A549 (cell line): ENCODE data around the gene RHOBTB1. TPM values are rescaled to one million over a fixed set of nuclear protein-coding genes. Genes with fewer than 3 reads are reported as not detected.

Experiments used
- ATAC-seq, 2 experiments: fragments of 200-7000 bp in 1 of 2; fragments of >200 bp in 1 of 2; cut with Nextera tagmentation in 1 of 2; cut with Tn5 transposase in 1 of 2; 3 replicates each; pipeline versions ENCODE4 v1.8.0 to v1.9.1; 2018 to 2020; ENCODE audit warnings: mild to moderate bottlenecking in 1 of 2, moderate library complexity in 1 of 2
- CTCF ChIA-PET: fragments of 300-600 bp; sonication (Branson Sonifier 250); formaldehyde crosslinking; extraction: SDS; loops from one replicate; lab custom pipeline; 2021; ENCODE audit warnings: antibody characterized with exemption, inconsistent platforms; lab: Yijun Ruan, JAX
- POLR2A ChIA-PET: fragments of 350-600 bp; formaldehyde crosslinking; extraction: SDS; loops from one replicate; lab custom pipeline; 2021; ENCODE audit warnings: antibody characterized with exemption, inconsistent platforms; lab: Yijun Ruan, JAX
- DNase-seq, 2 experiments: peaks; one replicate each; pipeline versions ENCODE4 v3.0.0 to v3.0.0-alpha.2; 2011 to 2016; ENCODE audit warnings: low read depth in 1 of 2, low spot score in 1 of 2
- FAIRE-seq: peaks from 2 replicates; lab custom pipeline; 2011; peaks lifted over from hg19 to GRCh38; lab: Jason Lieb, UNC
- H3K27ac ChIP-seq, 2 experiments: fragments of >200 bp; sonication (Bioruptor Twin); formaldehyde crosslinking; 3 replicates each; pipeline ENCODE4 v1.5.1; 2016 to 2017
- H3K4me1 ChIP-seq: fragments of >200 bp; sonication (Bioruptor Twin); formaldehyde crosslinking; 3 replicates; pipeline ENCODE4 v1.6.1; 2016
- H3K4me2 ChIP-seq: fragments of >200 bp; sonication (Bioruptor Twin); formaldehyde crosslinking; 3 replicates; pipeline ENCODE4 v1.6.1; 2016
- H3K4me3 ChIP-seq: fragments of >200 bp; sonication (Bioruptor Twin); formaldehyde crosslinking; 3 replicates; pipeline ENCODE4 v1.5.1; 2016
- H3K9me3 ChIP-seq: fragments of >200 bp; sonication (Bioruptor Twin); formaldehyde crosslinking; 3 replicates; pipeline ENCODE4 v1.6.1; 2016
- ATOH8 ChIP-seq: fragments of 250-450 bp; sonication (Bioruptor Pico); IDR thresholded peaks from 2 replicates; pipeline ENCODE4 v1.5.0; 2020; ENCODE audit warnings: low read depth, mild to moderate bottlenecking, moderate library complexity
- BCL3 ChIP-seq: fragments of >200 bp; sonication (Bioruptor Twin); formaldehyde crosslinking; IDR thresholded peaks from 3 replicates; pipeline ENCODE4 v1.6.1; 2016
- CHD2 ChIP-seq: fragments of 150-350 bp; IDR thresholded peaks from 2 replicates; pipeline ENCODE4 v1.6.1; 2014; ENCODE audit warnings: low read length; ENCODE audit not compliant: partially characterized antibody
- CTCF ChIP-seq: fragments of >200 bp; sonication (Bioruptor Twin); formaldehyde crosslinking; IDR thresholded peaks from 3 replicates; pipeline ENCODE4 v1.5.1; 2016
- EP300 ChIP-seq, 2 experiments: fragments of >200 bp; sonication (Bioruptor Twin); formaldehyde crosslinking; IDR thresholded peaks; 2 replicates in 1 of 2; 3 replicates in 1 of 2; pipeline ENCODE4 v1.6.1; 2016 to 2017
- FOSL2 ChIP-seq, 2 experiments: fragments of 450-650 bp in 1 of 2; fragments of >200 bp in 1 of 2; sonication (Bioruptor Twin) in 1 of 2; formaldehyde crosslinking; IDR thresholded peaks; 2 replicates each; pipeline versions ENCODE4 v1.5.0 to v1.6.1; 2016 to 2020; ENCODE audit warnings: mild to moderate bottlenecking in 1 of 2, moderate library complexity in 1 of 2
- FOXS1 ChIP-seq: fragments of 250-450 bp; sonication (Bioruptor Pico); IDR thresholded peaks from 2 replicates; pipeline ENCODE4 v1.5.0; 2020; ENCODE audit warnings: mild to moderate bottlenecking, moderate library complexity
- MAFK ChIP-seq: fragments of 450-650 bp; IDR thresholded peaks from 2 replicates; pipeline ENCODE4 v1.6.1; 2014; ENCODE audit not compliant: partially characterized antibody
- MAZ ChIP-seq: fragments of 150-350 bp; IDR thresholded peaks from 2 replicates; pipeline ENCODE4 v1.6.1; 2014; ENCODE audit warnings: antibody characterized with exemption, low read depth, low read length, borderline replicate concordance
- MYC ChIP-seq: IDR thresholded peaks from 2 replicates; pipeline ENCODE4 v1.6.1; 2012; ENCODE audit warnings: mild to moderate bottlenecking, inconsistent platforms, low read length, improper control_type of control experiment, borderline replicate concordance
- NFE2L2 ChIP-seq: fragments of 150-350 bp; conservative IDR thresholded peaks from 2 replicates; pipeline ENCODE4 v1.6.1; 2014; ENCODE audit warnings: low read length
- NPAS2 ChIP-seq: fragments of 250-450 bp; sonication (Bioruptor Pico); IDR thresholded peaks from 2 replicates; pipeline ENCODE4 v1.8.0; 2022; ENCODE audit warnings: mild to moderate bottlenecking, moderate library complexity, borderline replicate concordance
- NR3C1 ChIP-seq: fragments of >200 bp; sonication (Bioruptor Twin); formaldehyde crosslinking; IDR thresholded peaks from 3 replicates; pipeline ENCODE4 v1.6.1; 2017
- POLR2A ChIP-seq: IDR thresholded peaks from 2 replicates; pipeline ENCODE4 v1.6.1; 2012; ENCODE audit warnings: mild to moderate bottlenecking, low read length
- POLR2AphosphoS2 ChIP-seq: conservative IDR thresholded peaks from 2 replicates; pipeline ENCODE4 v1.6.1; 2012; ENCODE audit warnings: low read length, improper control_type of control experiment, inconsistent platforms
- REST ChIP-seq: fragments of 200-600 bp; sonication (generic); IDR thresholded peaks from 2 replicates; pipeline ENCODE4 v1.6.1; 2016; ENCODE audit warnings: antibody characterized with exemption, mild to moderate bottlenecking, moderate library complexity
- SMC3 ChIP-seq: fragments of >200 bp; sonication (Bioruptor Twin); formaldehyde crosslinking; IDR thresholded peaks from 3 replicates; pipeline ENCODE4 v1.6.1; 2018; ENCODE audit warnings: inconsistent platforms
- TFCP2L1 ChIP-seq: fragments of 250-450 bp; sonication (Bioruptor Pico); IDR thresholded peaks from 2 replicates; pipeline ENCODE4 v1.5.0; 2021; ENCODE audit warnings: mild to moderate bottlenecking
- ZNF302 ChIP-seq: fragments of 250-450 bp; sonication (Bioruptor Pico); IDR thresholded peaks from 2 replicates; pipeline ENCODE4 v1.9.0; 2021; ENCODE audit warnings: inconsistent platforms, mild to moderate bottlenecking, moderate library complexity
- ZSCAN20 ChIP-seq: fragments of 250-450 bp; sonication (Bioruptor Pico); IDR thresholded peaks from 2 replicates; pipeline ENCODE4 v1.8.0; 2022; ENCODE audit warnings: mild to moderate bottlenecking, moderate library complexity
- WGBS: methylation state at CpG from one replicate; pipeline ENCODE4 v1.1.6; 2017; ENCODE audit errors: missing lambda C conversion rate; 5-methylcytosine and 5-hydroxymethylcytosine counted together
- polyA plus RNA-seq, 4 experiments: library from polyadenylated mRNA; depleted of rRNA in 3 of 4; stranded (reverse); fragments of >200 nt; fragmentation: RNase III in 1 of 4; extraction: RNeasy Plus Mini Kit Qiagen cat#74134 plus additional on column Dnase treatment in 1 of 4; gene quantifications; 2 replicates in 3 of 4; 3 replicates in 1 of 4; pipeline ENCODE4 v1.2.3, GENCODE V29; 2011 to 2017
- TF ChIP-seq, protein P1 (sequence below): fragments of 450-650 bp; IDR thresholded peaks from 2 replicates; pipeline ENCODE4 v1.6.1; 2014; ENCODE audit warnings: antibody characterized with exemption
- TF ChIP-seq, protein P2 (sequence below): IDR thresholded peaks from 2 replicates; pipeline ENCODE4 v1.6.1; 2012; ENCODE audit warnings: low read depth, borderline replicate concordance

The RHOBTB1 gene
- polyA plus RNA-seq, 2 of the 4 experiments (the other 2 are of a cell fraction), result 6.6 to 24.7 TPM

- FAIRE-seq, result no peak
- no peak for TF ChIP-seq MYC
- TF ChIP-seq, protein P1, sequence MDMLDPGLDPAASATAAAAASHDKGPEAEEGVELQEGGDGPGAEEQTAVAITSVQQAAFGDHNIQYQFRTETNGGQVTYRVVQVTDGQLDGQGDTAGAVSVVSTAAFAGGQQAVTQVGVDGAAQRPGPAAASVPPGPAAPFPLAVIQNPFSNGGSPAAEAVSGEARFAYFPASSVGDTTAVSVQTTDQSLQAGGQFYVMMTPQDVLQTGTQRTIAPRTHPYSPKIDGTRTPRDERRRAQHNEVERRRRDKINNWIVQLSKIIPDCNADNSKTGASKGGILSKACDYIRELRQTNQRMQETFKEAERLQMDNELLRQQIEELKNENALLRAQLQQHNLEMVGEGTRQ, result no peak
- no peak for TF ChIP-seq POLR2AphosphoS2
- no peak for TF ChIP-seq SMC3
- TF ChIP-seq CHD2, result no peak
- no peak for TF ChIP-seq MAZ
- no peak for TF ChIP-seq FOXS1 (CRISPR knock-in tag)
- no peak for TF ChIP-seq TFCP2L1 (CRISPR knock-in tag)
- TF ChIP-seq ZSCAN20 (CRISPR knock-in tag), result no peak
- no peak for TF ChIP-seq NPAS2 (CRISPR knock-in tag)
- TF ChIP-seq REST, result no peak
- TF ChIP-seq ZNF302 (CRISPR knock-in tag), result no peak
- TF ChIP-seq NR3C1, result no peak
- TF ChIP-seq POLR2A, result no peak
- TF ChIP-seq ATOH8 (CRISPR knock-in tag), result no peak
- no peak for TF ChIP-seq FOSL2 (IDR thresholded peaks at IDR 0.05)
- TF ChIP-seq FOSL2 (CRISPR knock-in tag; IDR thresholded peaks at IDR 0.05), result no peak
- TF ChIP-seq, protein P2, sequence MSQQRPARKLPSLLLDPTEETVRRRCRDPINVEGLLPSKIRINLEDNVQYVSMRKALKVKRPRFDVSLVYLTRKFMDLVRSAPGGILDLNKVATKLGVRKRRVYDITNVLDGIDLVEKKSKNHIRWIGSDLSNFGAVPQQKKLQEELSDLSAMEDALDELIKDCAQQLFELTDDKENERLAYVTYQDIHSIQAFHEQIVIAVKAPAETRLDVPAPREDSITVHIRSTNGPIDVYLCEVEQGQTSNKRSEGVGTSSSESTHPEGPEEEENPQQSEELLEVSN, result no peak
- WGBS, result 74% methylated on average over 3 of the region's 3 CpGs
- CTCF ChIA-PET, result interaction anchor here (0.9 kb wide), 1 partner anchor 134 kb away, joined by 5 read pairs; no protein-coding TSS in a partner anchor
- Histone ChIP-seq H3K4me1 (peaks cover 4% of the 10 kb centered on the region), H3K27ac (no peak overlapping the region; a peak in 1 of 6 replicates), H3K4me2 (no peak overlapping the region), H3K4me3 (no peak overlapping the region), H3K9me3 (no peaks in the 10 kb centered on the region)
- ATAC-seq, result no peak
- DNase-seq, result no peak
- POLR2A ChIA-PET, result no interaction called here
Observed at GRCh38 chr10:60950300-60950699, 6.3 kb upstream of the RHOBTB1 start.

GRCh38 chr10:60948851-60949250 is 4.9 kb upstream of the RHOBTB1 start:
- DNase-seq, result no peak
- POLR2A ChIA-PET, result no interaction called here

More at GRCh38 chr10:60948851-60949250, 4.9 kb upstream of the RHOBTB1 start:
- CTCF ChIA-PET, result interaction anchor here (1.2 to 1.7 kb wide), 5 partner anchors 11 to 134 kb away, joined by 3 to 6 read pairs (median 3); no protein-coding TSS in a partner anchor
- Histone ChIP-seq H3K27ac (no peak overlapping the region), H3K4me3 (no peak overlapping the region), H3K4me1 (peaks cover 7% of the 10 kb centered on the region), H3K4me2 (no peak overlapping the region), H3K9me3 (no peaks in the 10 kb centered on the region)
- no peak for TF ChIP-seq ZNF302 (CRISPR knock-in tag)
- no peak for TF ChIP-seq CTCF
- TF ChIP-seq FOSL2 (IDR thresholded peaks at IDR 0.05), result no peak
- TF ChIP-seq FOSL2 (CRISPR knock-in tag; IDR thresholded peaks at IDR 0.05), result no peak
- no peak for TF ChIP-seq BCL3
- no peak for TF ChIP-seq NFE2L2
- TF ChIP-seq EP300 (IDR thresholded peaks at IDR 0.05), result no peak
- TF ChIP-seq MAFK, result no peak
- ATAC-seq (no peak), FAIRE-seq (no peak)
- 54% methylated on average over 1 of the region's 1 CpG for WGBS
